Measurements from ENCODE around the gene HADH.

HADH gene

DNA sequence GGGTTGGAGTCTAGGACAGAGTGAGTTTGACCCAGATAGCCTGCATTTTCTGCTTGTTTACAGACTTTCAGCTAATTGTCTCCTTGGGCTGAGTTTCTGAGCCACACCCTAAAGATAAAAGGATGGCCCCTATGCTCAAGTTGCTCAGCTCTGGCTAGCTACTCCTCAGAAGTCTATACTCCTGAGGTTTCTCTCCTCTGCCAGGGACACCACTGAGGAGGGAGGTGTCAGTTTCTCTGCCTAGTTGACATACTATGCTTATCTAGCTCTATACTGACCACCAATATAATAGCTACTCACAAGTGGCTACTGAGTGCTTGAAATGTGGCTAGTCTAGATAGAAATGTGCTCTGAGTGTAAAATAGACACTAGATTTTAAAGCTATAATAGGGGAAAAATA lies 23.6 kb downstream of the HADH start:
- Histone ChIP-seq H3K27ac (ENCODE audit: low read depth, low read length) (no peak overlapping the region), H3K79me1 (ENCODE audit: low read length) (no peaks in the 10 kb centered on the region), H2AFZ (ENCODE audit: insufficient read depth, low read length, poor library complexity) (no peak overlapping the region), H2BK12ac (ENCODE audit: low read length) (no peak overlapping the region), H3K4me1 (ENCODE audit: control insufficient read depth in 1 of 2, insufficient read depth in 2 of 2, low read length in 2 of 2) (no peaks in the 10 kb centered on the region), H3K4ac (ENCODE audit: low read depth, low read length) (no peak overlapping the region), H4K91ac (ENCODE audit: low read depth, low read length) (no peak overlapping the region), H3K36me3 (ENCODE audit: control insufficient read depth in 1 of 2, insufficient read depth in 2 of 2, low read length in 2 of 2) (peaks cover 2 to 12% of the 10 kb centered on the region in 2 experiments), H4K8ac (ENCODE audit: low read depth, low read length) (no peak overlapping the region), H2AK5ac (ENCODE audit: low read length) (no peak overlapping the region), H3K79me2 (ENCODE audit: control insufficient read depth, insufficient read depth, low read length, poor library complexity) (no peaks in the 10 kb centered on the region), H3K27me3 (ENCODE audit: insufficient read depth, low read length) (no peaks in the 10 kb centered on the region), H3K14ac (ENCODE audit: low read length) (no peak overlapping the region), H3K9me3 (ENCODE audit: insufficient read depth, low read depth, low read length) (no peaks in the 10 kb centered on the region), H2BK5ac (ENCODE audit: low read depth, low read length, poor library complexity) (no peak overlapping the region), H3K4me2 (ENCODE audit: low read length) (no peak overlapping the region), H3K23ac (ENCODE audit: low read length) (no peak overlapping the region), H3K9ac (ENCODE audit: low read length) (no peak overlapping the region), H3K18ac (ENCODE audit: low read length) (no peak overlapping the region), H2BK120ac (ENCODE audit: insufficient read depth, low read length, poor library complexity) (no peak overlapping the region), H4K12ac (ENCODE audit: low read depth, low read length) (no peak overlapping the region), H3K4me3 (ENCODE audit: low read depth, low read length) (no peak overlapping the region)
- peak in 1 of 2 donors; percentile 41 for DNase-seq

DNA sequence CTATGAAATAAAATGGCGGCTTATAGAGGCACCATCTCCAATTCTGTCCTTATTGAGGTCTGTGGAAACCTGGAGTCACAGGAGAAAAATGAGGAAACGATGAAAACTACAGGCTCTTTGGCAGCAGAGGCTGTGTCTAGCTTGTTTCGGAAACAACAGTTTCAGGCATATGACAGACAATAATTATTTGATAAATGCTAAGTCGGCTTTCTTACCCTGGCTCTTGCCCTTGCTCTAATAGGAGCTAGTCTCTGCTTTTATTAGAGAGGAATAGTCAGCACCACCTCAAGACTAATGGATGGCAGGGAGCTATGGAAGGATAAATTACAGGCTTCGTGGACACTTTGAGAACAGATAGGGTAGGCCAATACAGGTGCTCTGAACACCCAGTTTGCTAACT lies 24.3 kb downstream of the HADH start:
- Histone ChIP-seq H2BK120ac (ENCODE audit: insufficient read depth, low read length, poor library complexity) (no peak overlapping the region), H3K4me3 (ENCODE audit: low read depth, low read length) (no peak overlapping the region), H3K27me3 (ENCODE audit: insufficient read depth, low read length) (no peaks in the 10 kb centered on the region), H2BK5ac (ENCODE audit: low read depth, low read length, poor library complexity) (no peak overlapping the region), H3K18ac (ENCODE audit: low read length) (no peak overlapping the region), H3K9me3 (ENCODE audit: insufficient read depth, low read depth, low read length) (no peaks in the 10 kb centered on the region), H2BK12ac (ENCODE audit: low read length) (no peak overlapping the region), H3K23ac (ENCODE audit: low read length) (no peak overlapping the region), H3K4me2 (ENCODE audit: low read length) (no peak overlapping the region), H3K14ac (ENCODE audit: low read length) (no peak overlapping the region), H3K27ac (ENCODE audit: low read depth, low read length) (no peak overlapping the region), H3K4me1 (ENCODE audit: control insufficient read depth in 1 of 2, insufficient read depth in 2 of 2, low read length in 2 of 2) (no peaks in the 10 kb centered on the region), H3K4ac (ENCODE audit: low read depth, low read length) (no peak overlapping the region), H3K79me1 (ENCODE audit: low read length) (no peaks in the 10 kb centered on the region), H2AFZ (ENCODE audit: insufficient read depth, low read length, poor library complexity) (no peak overlapping the region), H3K36me3 (ENCODE audit: control insufficient read depth in 1 of 2, insufficient read depth in 2 of 2, low read length in 2 of 2) (peaks cover 2 to 12% of the 10 kb centered on the region in 2 experiments), H3K9ac (ENCODE audit: low read length) (no peak overlapping the region), H4K8ac (ENCODE audit: low read depth, low read length) (no peak overlapping the region), H4K12ac (ENCODE audit: low read depth, low read length) (no peak overlapping the region), H4K91ac (ENCODE audit: low read depth, low read length) (no peak overlapping the region), H3K79me2 (ENCODE audit: control insufficient read depth, insufficient read depth, low read length, poor library complexity) (no peaks in the 10 kb centered on the region), H2AK5ac (ENCODE audit: low read length) (no peak overlapping the region)
- no peak for DNase-seq
- WGBS (ENCODE audit: extremely low coverage, insufficient coverage, insufficient read length) = no CpG with 5 or more reads among the region's 5 CpGs

DNA sequence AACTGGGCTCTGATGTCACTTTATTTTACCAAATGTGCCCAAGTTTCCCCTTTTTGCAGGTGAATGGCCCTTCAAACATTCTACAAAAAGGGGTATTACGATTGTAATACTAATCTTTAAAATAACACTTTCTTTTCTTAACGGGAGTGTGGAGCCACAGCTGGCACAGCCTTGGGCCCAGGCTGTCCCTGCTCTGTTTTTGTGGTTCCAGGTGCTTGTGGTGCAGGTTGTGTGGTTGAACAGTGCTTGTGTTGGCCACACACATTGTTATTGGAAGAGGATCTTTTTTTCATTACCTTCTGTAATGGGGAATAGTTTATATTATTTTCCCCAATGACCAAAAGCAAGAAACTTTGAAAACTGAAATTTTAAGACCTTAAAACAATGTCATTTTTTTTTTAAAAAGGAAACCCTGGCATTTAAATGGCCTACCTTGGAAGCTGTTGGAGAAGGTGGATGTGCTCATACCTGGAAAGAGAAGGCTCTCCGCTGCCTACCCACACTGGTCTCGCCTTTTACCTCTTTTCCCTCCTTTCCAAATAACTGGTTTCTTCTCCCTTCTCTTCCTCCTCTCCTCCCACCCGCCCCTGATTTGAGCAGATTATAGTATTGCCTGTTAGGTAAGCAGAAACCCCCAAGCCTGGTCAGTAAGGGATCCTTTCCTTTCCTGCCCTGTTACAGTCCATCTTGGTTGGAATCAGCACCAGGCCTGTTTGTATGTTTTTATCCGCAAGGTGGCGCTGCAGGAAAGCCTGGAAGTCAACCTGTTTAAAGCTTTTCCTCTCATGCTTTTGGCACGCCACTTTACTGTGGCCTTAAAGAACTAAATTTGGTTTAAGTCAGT lies 28.6 kb downstream of the HADH start:
- H3K23ac ChIP-seq (ENCODE audit: low read length) = no peak overlapping the region
- H3K9me3 ChIP-seq (ENCODE audit: insufficient read depth, low read depth, low read length) = no peaks in the 10 kb centered on the region
- no peak overlapping the region for H4K8ac ChIP-seq (ENCODE audit: low read depth, low read length)
- peak; percentile 73 to 95 for DNase-seq
- no peak overlapping the region for H3K27ac ChIP-seq (ENCODE audit: low read depth, low read length)
- H3K14ac ChIP-seq (ENCODE audit: low read length) = no peak overlapping the region
- WGBS (ENCODE audit: extremely low coverage, insufficient coverage, insufficient read length) = no CpG with 5 or more reads among the region's 8 CpGs
- no peak overlapping the region for H2BK12ac ChIP-seq (ENCODE audit: low read length)
- no peak overlapping the region for H4K12ac ChIP-seq (ENCODE audit: low read depth, low read length)
- H2BK5ac ChIP-seq (ENCODE audit: low read depth, low read length, poor library complexity) = no peak overlapping the region
- no peak overlapping the region for H3K4me3 ChIP-seq (ENCODE audit: low read depth, low read length)
- no peak overlapping the region for H2AFZ ChIP-seq (ENCODE audit: insufficient read depth, low read length, poor library complexity)
- H3K4me2 ChIP-seq (ENCODE audit: low read length) = no peak overlapping the region
- no peaks in the 10 kb centered on the region for H3K79me1 ChIP-seq (ENCODE audit: low read length)
- H3K4me1 ChIP-seq (ENCODE audit: control insufficient read depth in 1 of 2, insufficient read depth in 2 of 2, low read length in 2 of 2) = no peaks in the 10 kb centered on the region
- H3K79me2 ChIP-seq (ENCODE audit: control insufficient read depth, insufficient read depth, low read length, poor library complexity) = no peaks in the 10 kb centered on the region
- no peak overlapping the region for H3K9ac ChIP-seq (ENCODE audit: low read length)
- no peak overlapping the region for H3K4ac ChIP-seq (ENCODE audit: low read depth, low read length)
- no peaks in the 10 kb centered on the region for H3K27me3 ChIP-seq (ENCODE audit: insufficient read depth, low read length)
- no peak overlapping the region for H2BK120ac ChIP-seq (ENCODE audit: insufficient read depth, low read length, poor library complexity)
- H4K91ac ChIP-seq (ENCODE audit: low read depth, low read length) = no peak overlapping the region
- no peak overlapping the region for H2AK5ac ChIP-seq (ENCODE audit: low read length)
- H3K36me3 ChIP-seq (ENCODE audit: control insufficient read depth in 1 of 2, insufficient read depth in 2 of 2, low read length in 2 of 2) = peaks cover 3 to 14% of the 10 kb centered on the region in 2 experiments
- no peak overlapping the region for H3K18ac ChIP-seq (ENCODE audit: low read length)

DNA sequence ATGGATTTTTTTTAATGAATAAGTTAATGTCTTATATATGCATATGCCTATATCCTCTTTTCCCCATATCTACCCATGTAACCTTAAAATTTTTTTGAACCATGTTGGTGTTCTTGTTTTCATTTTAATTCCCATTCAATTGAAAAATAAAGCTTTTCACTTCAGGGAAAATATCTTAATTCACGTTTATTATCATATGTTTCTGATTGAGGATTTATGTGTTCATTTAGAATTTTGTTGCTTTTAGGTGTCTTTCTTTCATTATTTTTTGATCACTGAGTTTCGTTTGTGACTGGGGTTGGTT lies 29.1 kb downstream of the HADH start:
- Histone ChIP-seq H3K36me3 (ENCODE audit: control insufficient read depth in 1 of 2, insufficient read depth in 2 of 2, low read length in 2 of 2) (peaks cover 3 to 16% of the 10 kb centered on the region in 2 experiments), H4K91ac (ENCODE audit: low read depth, low read length) (no peak overlapping the region), H4K12ac (ENCODE audit: low read depth, low read length) (no peak overlapping the region), H3K79me1 (ENCODE audit: low read length) (no peaks in the 10 kb centered on the region), H3K4me1 (ENCODE audit: control insufficient read depth in 1 of 2, insufficient read depth in 2 of 2, low read length in 2 of 2) (no peaks in the 10 kb centered on the region), H4K8ac (ENCODE audit: low read depth, low read length) (no peak overlapping the region), H2AK5ac (ENCODE audit: low read length) (no peak overlapping the region), H3K79me2 (ENCODE audit: control insufficient read depth, insufficient read depth, low read length, poor library complexity) (no peaks in the 10 kb centered on the region), H3K27ac (ENCODE audit: low read depth, low read length) (no peak overlapping the region), H3K27me3 (ENCODE audit: insufficient read depth, low read length) (no peaks in the 10 kb centered on the region), H3K14ac (ENCODE audit: low read length) (no peak overlapping the region), H3K4me2 (ENCODE audit: low read length) (no peak overlapping the region), H3K9ac (ENCODE audit: low read length) (no peak overlapping the region), H3K9me3 (ENCODE audit: insufficient read depth, low read depth, low read length) (no peaks in the 10 kb centered on the region), H2AFZ (ENCODE audit: insufficient read depth, low read length, poor library complexity) (no peak overlapping the region), H3K23ac (ENCODE audit: low read length) (no peak overlapping the region), H3K4ac (ENCODE audit: low read depth, low read length) (no peak overlapping the region), H2BK5ac (ENCODE audit: low read depth, low read length, poor library complexity) (no peak overlapping the region), H3K18ac (ENCODE audit: low read length) (no peak overlapping the region), H3K4me3 (ENCODE audit: low read depth, low read length) (no peak overlapping the region), H2BK120ac (ENCODE audit: insufficient read depth, low read length, poor library complexity) (no peak overlapping the region), H2BK12ac (ENCODE audit: low read length) (no peak overlapping the region)
- WGBS (ENCODE audit: extremely low coverage, insufficient coverage, insufficient read length) = no CpG with 5 or more reads among the region's 2 CpGs
- DNase-seq = no peak

All from trophoblast cell (in vitro differentiated cells and primary cell).